Ectodermal cell (in vitro differentiated cells): ENCODE results near the gene TREM1.
A peak's percentile ranks its signal among the peaks of the same experiment; 100 is the strongest.

Experiments used
- H3K27ac ChIP-seq: 2 replicates; pipeline ENCODE4 v1.7.0; 2013; ENCODE audit warnings: mild to moderate bottlenecking, low read depth, low read length; ENCODE audit not compliant: insufficient read depth, poor library complexity, severe bottlenecking
- H3K27me3 ChIP-seq: 2 replicates; pipeline ENCODE4 v1.7.0; 2013; ENCODE audit warnings: mild to moderate bottlenecking, low read length; ENCODE audit not compliant: insufficient read depth, control insufficient read depth, poor library complexity, severe bottlenecking
- H3K36me3 ChIP-seq: one replicate; pipeline ENCODE4 v1.7.0; 2013; ENCODE audit warnings: low read length; ENCODE audit not compliant: control insufficient read depth, insufficient read depth
- H3K4me1 ChIP-seq: one replicate; pipeline ENCODE4 v1.7.0; 2013; ENCODE audit warnings: low read length; ENCODE audit not compliant: control insufficient read depth, insufficient read depth
- H3K4me3 ChIP-seq: 2 replicates; pipeline ENCODE4 v1.7.0; 2013; ENCODE audit warnings: low read depth, low read length, control low read depth; ENCODE audit not compliant: insufficient read depth
- H3K9me3 ChIP-seq: 2 replicates; pipeline ENCODE4 v1.7.0; 2013; ENCODE audit warnings: mild to moderate bottlenecking, low read length, moderate library complexity; ENCODE audit not compliant: control insufficient read depth
- WGBS, 2 experiments: methylation state at CpG; one replicate each; pipeline ENCODE4 v1.1.7; 2013; ENCODE audit warnings: missing lambda C conversion rate in 2 of 2; 5-methylcytosine and 5-hydroxymethylcytosine counted together

TREM1 gene

DNA sequence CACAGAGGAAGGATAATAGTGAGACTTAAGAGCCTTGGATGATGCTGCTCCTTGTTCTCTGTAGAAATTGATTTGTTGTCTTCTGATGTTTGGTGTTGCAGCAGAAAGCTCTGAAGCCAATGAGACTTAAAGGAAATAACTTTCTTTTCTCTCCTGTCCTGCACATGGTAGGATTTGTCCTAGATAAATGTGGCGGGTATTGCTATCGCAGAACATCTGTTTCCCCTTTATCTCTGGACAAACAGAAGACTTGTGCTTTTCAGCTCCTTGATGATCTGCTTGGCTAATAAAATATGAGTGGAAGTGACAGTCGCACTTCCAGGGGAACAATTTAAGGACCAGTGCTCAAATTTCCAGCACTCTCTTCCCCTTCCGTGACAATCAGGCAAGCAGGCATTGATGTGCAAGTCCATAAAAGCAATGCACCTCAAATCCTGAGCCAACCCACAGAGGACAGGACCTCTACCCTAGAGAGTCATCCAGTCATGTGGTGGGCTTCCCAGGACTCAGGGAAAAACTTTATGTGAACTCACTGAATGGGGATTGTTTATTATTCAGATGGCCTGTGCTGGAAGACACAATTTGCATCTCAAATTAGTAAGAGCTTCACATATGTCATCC lies 39.1 kb upstream of the TREM1 start:
- no peak overlapping the region for H3K4me3 ChIP-seq
- no peaks in the 10 kb centered on the region for H3K27me3 ChIP-seq
- whole genome bisulfite sequencing, 2 experiments = 85 to 97% methylated on average over 4 of the region's 4 CpGs
- H3K36me3 ChIP-seq = no peaks in the 10 kb centered on the region
- no peaks in the 10 kb centered on the region for H3K9me3 ChIP-seq
- no peak overlapping the region for H3K27ac ChIP-seq
- no peaks in the 10 kb centered on the region for H3K4me1 ChIP-seq

DNA sequence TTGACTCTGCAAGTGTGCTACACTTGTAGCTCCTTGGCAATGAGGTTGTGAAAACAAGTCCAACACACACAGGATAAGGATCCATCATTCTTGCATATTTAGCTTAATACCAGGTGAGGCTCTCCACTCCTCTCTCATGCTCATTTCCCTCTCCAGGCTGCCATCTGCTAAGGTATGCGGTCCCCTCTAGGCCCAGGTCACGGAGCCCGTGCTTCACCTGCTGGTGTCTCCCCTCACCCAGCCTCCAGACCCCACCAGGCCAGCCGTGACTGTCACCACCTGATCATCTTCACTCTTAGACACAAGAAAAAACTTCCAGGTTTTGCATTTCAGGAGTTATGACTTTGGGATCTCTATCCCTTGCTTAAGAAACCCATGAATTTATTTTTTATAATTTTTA lies 34.7 kb upstream of the TREM1 start:
- Histone ChIP-seq H3K4me1 (peaks cover 4% of the 10 kb centered on the region), H3K27ac (no peak overlapping the region), H3K4me3 (no peak overlapping the region), H3K36me3 (no peaks in the 10 kb centered on the region), H3K27me3 (peaks cover 13% of the 10 kb centered on the region), H3K9me3 (no peaks in the 10 kb centered on the region)
- WGBS, 2 experiments = 93 to 95% methylated on average over 4 of the region's 4 CpGs

DNA sequence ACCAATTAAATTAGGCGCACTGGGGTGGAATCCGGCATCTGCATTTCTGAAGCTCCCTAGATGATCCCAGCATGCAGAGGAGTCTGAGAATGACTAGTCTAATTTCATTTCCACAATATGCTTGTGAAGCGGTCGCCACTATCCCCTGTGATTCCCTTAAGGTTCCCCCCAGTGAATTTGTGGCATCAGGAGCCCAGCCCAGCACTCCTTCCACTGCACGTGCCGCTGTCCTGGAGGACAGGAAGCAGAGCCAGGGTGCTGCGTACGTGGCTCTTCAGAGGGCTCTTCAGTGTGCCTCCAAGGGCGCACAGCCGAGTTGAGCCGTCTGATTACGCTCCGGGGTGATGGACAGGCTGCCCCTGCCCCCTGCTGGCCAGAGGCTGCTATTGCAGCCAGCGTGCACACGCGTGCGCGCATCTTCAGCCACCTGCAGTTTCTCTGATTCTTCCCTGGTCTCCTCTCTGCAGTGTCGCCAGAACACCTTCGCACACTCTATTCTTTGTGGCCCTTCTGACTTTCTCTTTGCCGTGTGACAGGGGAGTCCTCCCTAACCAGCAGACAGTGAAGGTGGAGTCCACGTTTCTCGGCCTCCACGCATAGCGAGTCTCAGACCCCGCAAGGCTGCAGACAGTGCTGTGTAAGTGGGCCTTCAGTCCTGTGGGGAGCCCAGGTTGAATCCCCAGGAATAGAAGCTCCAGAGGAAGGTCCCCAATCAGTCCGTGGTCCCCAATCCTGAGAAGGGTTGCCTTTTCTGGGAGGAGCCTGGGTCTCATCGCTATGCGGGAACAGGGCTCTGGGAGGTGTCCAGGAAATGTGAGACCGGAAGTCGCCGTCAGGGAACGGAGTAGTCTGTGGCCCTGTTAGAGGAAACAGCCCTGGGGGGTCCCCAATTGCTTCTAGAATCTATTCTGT lies 32.4 kb upstream of the TREM1 start:
- WGBS, 2 experiments = 32 to 33% methylated on average over 32 of the region's 33 CpGs
- H3K4me1 ChIP-seq = peaks cover 4% of the 10 kb centered on the region
- no peaks in the 10 kb centered on the region for H3K9me3 ChIP-seq
- peaks cover 13% of the 10 kb centered on the region for H3K27me3 ChIP-seq
- H3K27ac ChIP-seq = peak overlapping the region; percentile 27
- H3K36me3 ChIP-seq = no peaks in the 10 kb centered on the region
- peak overlapping the region; percentile 24 for H3K4me3 ChIP-seq

DNA sequence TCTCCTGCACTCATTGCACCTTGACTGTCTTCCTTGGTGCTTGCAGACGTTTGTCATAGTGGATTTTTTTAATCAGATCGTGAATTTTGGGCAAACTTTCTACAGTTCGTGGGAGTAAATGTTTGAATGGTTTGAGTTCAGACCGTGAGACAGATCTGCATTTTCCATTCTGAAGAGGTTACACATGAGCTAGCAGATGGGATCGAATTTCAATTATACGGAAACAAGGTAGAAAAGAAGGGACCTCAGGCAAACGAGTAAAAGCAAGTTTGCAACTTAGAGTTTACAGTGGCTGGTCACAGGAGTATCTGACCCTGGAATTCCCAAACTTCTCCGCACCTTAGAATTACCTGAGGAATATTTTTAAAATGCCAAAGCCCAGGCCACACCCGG lies 31.8 kb upstream of the TREM1 start:
- Histone ChIP-seq H3K27ac (no peak overlapping the region), H3K27me3 (peaks cover 13% of the 10 kb centered on the region), H3K36me3 (no peaks in the 10 kb centered on the region), H3K4me3 (peak overlapping the region; percentile 24), H3K4me1 (peaks cover 4% of the 10 kb centered on the region), H3K9me3 (no peaks in the 10 kb centered on the region)
- 32 to 33% methylated on average over 9 of the region's 9 CpGs for WGBS, 2 experiments

DNA sequence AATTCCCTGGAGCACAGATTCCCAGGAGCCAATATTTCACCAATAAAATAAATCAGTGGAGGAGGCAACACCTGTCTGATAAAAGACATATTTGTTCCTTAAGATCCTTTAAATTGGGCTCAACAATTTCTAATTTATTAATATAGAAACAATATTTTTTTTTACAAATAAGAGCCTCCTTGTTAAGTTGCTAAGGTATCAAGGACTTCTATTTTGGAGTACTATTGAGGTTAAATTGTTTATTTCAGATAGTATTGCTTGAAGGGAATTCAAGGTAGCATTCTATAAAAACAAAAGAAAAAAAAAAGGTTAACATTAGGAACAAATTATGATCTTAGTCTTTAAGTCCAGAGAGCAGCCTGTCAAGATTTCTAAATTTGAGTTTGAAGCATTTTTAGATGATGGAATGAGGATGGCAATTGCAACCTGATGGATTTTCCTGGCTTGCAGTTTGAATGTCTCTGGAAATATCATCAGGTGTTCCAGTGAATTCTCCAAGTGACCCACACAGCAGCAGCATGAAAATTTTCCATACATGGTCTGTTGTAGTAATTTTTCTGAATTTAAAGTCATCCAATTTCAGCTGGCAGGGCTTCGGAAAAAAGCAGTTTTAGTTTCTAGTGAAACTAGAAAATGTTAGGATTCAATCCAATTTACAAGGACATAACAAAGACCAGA lies 29.6 kb upstream of the TREM1 start:
- peaks cover 4% of the 10 kb centered on the region for H3K4me1 ChIP-seq
- H3K27me3 ChIP-seq = peaks cover 13% of the 10 kb centered on the region
- no peaks in the 10 kb centered on the region for H3K36me3 ChIP-seq
- no peak overlapping the region for H3K4me3 ChIP-seq
- H3K9me3 ChIP-seq = no peaks in the 10 kb centered on the region
- 80 to 100% methylated on average over 1 of the region's 1 CpG for WGBS, 2 experiments
- H3K27ac ChIP-seq = no peak overlapping the region

DNA sequence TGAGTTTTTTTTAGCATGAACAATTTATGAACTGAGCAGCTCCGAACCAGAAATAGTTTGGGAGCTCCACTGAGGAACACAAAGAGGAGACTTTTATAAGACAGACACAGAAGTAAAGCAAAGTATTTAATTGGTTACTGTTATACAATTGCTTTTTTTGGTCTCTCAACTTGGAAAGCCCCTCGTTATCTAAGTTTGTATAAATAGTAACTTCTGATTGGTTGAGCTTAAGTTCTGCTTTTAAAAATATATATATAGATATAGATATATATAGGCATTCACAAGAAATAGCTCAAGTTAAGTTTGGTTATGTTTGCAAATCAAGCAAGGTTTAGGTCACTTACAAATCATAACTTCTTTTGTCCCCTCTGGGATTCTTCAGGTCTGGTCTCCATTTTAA lies 28.7 kb upstream of the TREM1 start:
- peaks cover 13% of the 10 kb centered on the region for H3K27me3 ChIP-seq
- 87 to 100% methylated on average over 1 to 2 of the region's 2 CpGs for WGBS, 2 experiments

DNA sequence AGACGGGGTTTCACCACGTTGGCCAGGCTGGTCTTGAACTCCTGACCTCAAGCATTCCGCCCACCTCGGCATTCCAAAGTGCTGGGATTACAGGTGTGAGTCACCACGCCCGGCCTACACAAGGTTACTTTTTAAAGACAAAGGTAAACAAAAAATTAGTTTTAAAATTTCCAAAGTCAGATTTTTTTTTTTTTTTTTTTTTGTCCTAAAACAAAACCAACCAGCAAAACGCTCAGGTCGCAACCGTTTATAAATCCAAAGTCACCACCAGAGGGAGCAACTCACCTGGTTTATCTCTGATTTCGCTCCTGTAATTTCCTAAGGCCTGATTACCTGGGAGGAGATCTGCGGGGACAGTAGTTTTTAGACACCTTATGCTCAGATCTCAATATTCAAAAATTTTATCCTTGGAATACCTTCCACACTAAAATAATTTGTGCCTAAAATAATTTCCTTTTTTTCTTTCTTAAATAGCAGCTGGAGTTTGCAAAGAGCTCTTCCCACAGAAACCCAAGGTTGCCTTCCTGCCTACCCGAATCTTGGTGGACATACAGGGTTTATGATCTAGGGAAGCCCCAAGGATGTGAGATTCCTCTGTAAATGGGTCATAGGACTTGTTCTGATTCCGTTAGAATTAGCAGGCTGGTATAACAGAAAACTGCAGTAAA lies 19.8 kb upstream of the TREM1 start:
- Histone ChIP-seq H3K4me3 (no peak overlapping the region), H3K36me3 (no peaks in the 10 kb centered on the region), H3K27ac (no peak overlapping the region), H3K9me3 (no peaks in the 10 kb centered on the region), H3K27me3 (no peaks in the 10 kb centered on the region), H3K4me1 (no peaks in the 10 kb centered on the region)
- 57% methylated on average over 13 of the region's 13 CpGs for WGBS, 2 experiments

More for the DNA sequence above, 28.7 kb upstream of the TREM1 start:
- peaks cover 4% of the 10 kb centered on the region for H3K4me1 ChIP-seq
- H3K36me3 ChIP-seq = no peaks in the 10 kb centered on the region
- H3K27ac ChIP-seq = no peak overlapping the region
- H3K9me3 ChIP-seq = no peaks in the 10 kb centered on the region
- no peak overlapping the region for H3K4me3 ChIP-seq

DNA sequence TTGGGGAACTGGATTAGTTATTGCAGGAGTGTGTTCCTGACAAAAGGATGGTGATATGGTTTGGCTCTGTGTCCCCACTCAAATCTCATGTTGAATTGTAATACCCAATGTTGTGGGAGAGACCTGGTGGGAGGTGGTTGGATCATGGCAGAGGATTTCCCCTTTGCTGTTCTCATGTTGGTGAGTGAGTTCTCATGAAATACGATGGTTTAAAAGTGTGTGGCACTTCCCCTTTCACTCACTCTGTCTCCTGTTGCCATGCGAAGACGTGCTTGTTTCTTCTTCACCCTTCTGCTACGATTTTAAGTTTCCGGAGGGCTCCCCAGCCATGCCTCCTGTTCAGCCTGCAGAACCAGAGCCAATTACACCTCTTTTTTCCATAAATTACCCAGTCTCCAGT lies 16.2 kb upstream of the TREM1 start:
- no peak overlapping the region for H3K27ac ChIP-seq
- H3K36me3 ChIP-seq = no peaks in the 10 kb centered on the region
- no peaks in the 10 kb centered on the region for H3K9me3 ChIP-seq
- H3K4me3 ChIP-seq = no peak overlapping the region
- H3K27me3 ChIP-seq = no peaks in the 10 kb centered on the region
- 90 to 93% methylated on average over 5 of the region's 5 CpGs for WGBS, 2 experiments
- no peaks in the 10 kb centered on the region for H3K4me1 ChIP-seq

DNA sequence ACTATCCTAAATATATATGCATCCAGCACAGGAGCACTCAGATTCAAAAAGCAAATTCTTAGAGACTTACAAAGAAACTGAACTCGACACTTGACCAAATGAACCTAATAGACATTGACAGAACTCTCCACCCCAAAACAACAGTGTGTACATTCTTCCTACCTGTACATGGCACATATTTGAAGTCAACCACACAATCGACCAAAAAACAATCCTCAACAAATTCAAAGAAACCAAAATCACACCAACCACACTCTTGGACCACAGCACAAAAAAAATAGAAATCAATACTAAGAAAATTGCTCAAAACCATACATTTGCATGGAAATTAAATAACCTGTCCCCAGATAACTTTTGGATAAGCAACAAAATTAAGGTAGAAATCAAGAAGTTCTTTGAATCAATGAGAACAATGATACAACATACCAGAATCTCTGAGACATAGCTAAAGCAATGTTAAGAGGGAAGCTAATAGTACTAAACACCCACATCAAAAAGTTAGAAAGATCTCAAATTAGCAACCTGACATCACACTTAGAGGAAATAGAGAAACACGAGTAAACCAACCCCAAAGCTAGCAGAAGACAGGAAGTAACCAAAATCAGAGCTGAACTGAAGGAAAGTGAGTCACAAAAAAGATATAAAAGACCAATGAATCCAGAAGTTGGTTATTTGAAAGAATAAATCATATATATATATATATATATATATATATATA lies 12.5 kb upstream of the TREM1 start:
- 85% methylated on average over 3 of the region's 3 CpGs for WGBS, 2 experiments
- H3K27me3 ChIP-seq = no peaks in the 10 kb centered on the region
- H3K9me3 ChIP-seq = no peaks in the 10 kb centered on the region
- no peaks in the 10 kb centered on the region for H3K36me3 ChIP-seq
- no peaks in the 10 kb centered on the region for H3K4me1 ChIP-seq
- no peak overlapping the region for H3K27ac ChIP-seq
- H3K4me3 ChIP-seq = no peak overlapping the region
